Activated CD8-positive, alpha-beta T cell treated with anti-CD3 and anti-CD28 coated beads, Interleukin-2, amount 10 ng/mL, durations not matched to agents 7 days and 5 days (primary cell): ENCODE data around the gene OMP. TPM values are rescaled to one million over a fixed set of nuclear protein-coding genes. Genes with fewer than 3 reads are reported as not detected.

Experiments
- ATAC-seq: fragments of 150-1000 bp; cut with Tn5 transposase; one replicate; pipeline ENCODE4 v1.10.0; 2021; ENCODE audit warnings: moderate library complexity
- CTCF ChIA-PET: fragments of 350-600 bp; sonication (Branson Sonifier 250); formaldehyde crosslinking; loops from one replicate; lab custom pipeline; 2021; ENCODE audit warnings: antibody characterized with exemption; lab: Charles Lee
- POLR2A ChIA-PET: fragments of 350-600 bp; sonication (Branson Sonifier 250); formaldehyde crosslinking; loops from one replicate; lab custom pipeline; 2021; ENCODE audit warnings: antibody characterized with exemption; lab: Charles Lee
- DNase-seq: peaks from one replicate; pipeline ENCODE4 v3.0.0-alpha.2; 2020
- H3K27ac Mint-ChIP-seq: one replicate; pipeline ENCODE4 v1.8.0; 2021; ENCODE audit warnings: mild to moderate bottlenecking, mixed read lengths
- H3K27me3 Mint-ChIP-seq: one replicate; pipeline ENCODE4 v1.8.0; 2021; ENCODE audit warnings: low read depth, mixed read lengths
- H3K36me3 Mint-ChIP-seq: one replicate; pipeline ENCODE4 v1.8.0; 2021; ENCODE audit warnings: low read depth, mixed read lengths
- H3K4me1 Mint-ChIP-seq: one replicate; pipeline ENCODE4 v1.8.0; 2021; ENCODE audit warnings: low read depth, mixed read lengths
- H3K4me3 Mint-ChIP-seq: one replicate; pipeline ENCODE4 v1.8.0; 2021; ENCODE audit warnings: mild to moderate bottlenecking, mixed read lengths
- H3K9me3 Mint-ChIP-seq: one replicate; pipeline ENCODE4 v1.8.0; 2022; ENCODE audit warnings: mixed read lengths; ENCODE audit not compliant: insufficient read depth
- total RNA-seq, 2 experiments: library from RNA; stranded (reverse); gene quantifications; one replicate each; pipeline ENCODE4 v1.2.3, GENCODE V29; 2021

The OMP gene
- total RNA-seq, 2 experiments from 2014 or later: not detected

- no peaks in the 10 kb centered on the region for H3K9me3 Mint-ChIP-seq
- peaks cover 59% of the 10 kb centered on the region for H3K27me3 Mint-ChIP-seq
- no peak for ATAC-seq
- DNase-seq: no peak
- no peaks in the 10 kb centered on the region for H3K36me3 Mint-ChIP-seq
- H3K4me3 Mint-ChIP-seq: no peak overlapping the region
- POLR2A ChIA-PET: no interaction called here
- CTCF ChIA-PET: interaction anchor here (1.3 kb wide), 1 partner anchor 18 kb away, joined by 7 read pairs; no protein-coding TSS in a partner anchor
- no peak overlapping the region for H3K27ac Mint-ChIP-seq
- H3K4me1 Mint-ChIP-seq: peaks cover 39% of the 10 kb centered on the region
These were observed 42.3 kb downstream of the OMP start for GRCh38 chr11:77144857-77145428.

- DNase-seq (no peak), ATAC-seq (no peak)
- Mint-ChIP-seq H3K27me3 (peaks cover 61% of the 10 kb centered on the region), H3K27ac (no peak overlapping the region), H3K9me3 (no peaks in the 10 kb centered on the region), H3K36me3 (no peaks in the 10 kb centered on the region), H3K4me1 (peaks cover 42% of the 10 kb centered on the region), H3K4me3 (no peak overlapping the region)
- ChIA-PET POLR2A (interaction anchor here (1.2 kb wide), 1 partner anchor 34 kb away, joined by 3 read pairs; no protein-coding TSS in a partner anchor), CTCF (interaction anchor here (1.0 to 2.9 kb wide), 3 partner anchors 19 to 42 kb away, joined by 3 to 18 read pairs (median 4); partner anchors contain the start of gene MYO7A)
These were observed 43.8 kb downstream of the OMP start for GRCh38 chr11:77146261-77147035.

- no peak overlapping the region for H3K4me3 Mint-ChIP-seq
- no peaks in the 10 kb centered on the region for H3K9me3 Mint-ChIP-seq
- H3K27ac Mint-ChIP-seq: no peak overlapping the region
- POLR2A ChIA-PET: interaction anchor here (1.2 kb wide), 1 partner anchor 33 kb away, joined by 3 read pairs; no protein-coding TSS in a partner anchor
- DNase-seq: no peak
- no peaks in the 10 kb centered on the region for H3K36me3 Mint-ChIP-seq
- peaks cover 42% of the 10 kb centered on the region for H3K4me1 Mint-ChIP-seq
- CTCF ChIA-PET: interaction anchor here (1.0 to 2.9 kb wide), 3 partner anchors 20 to 42 kb away, joined by 3 to 18 read pairs (median 4); partner anchors contain the start of gene MYO7A
- H3K27me3 Mint-ChIP-seq: peaks cover 56% of the 10 kb centered on the region
- ATAC-seq: no peak
These were observed 44.3 kb downstream of the OMP start for GRCh38 chr11:77147036-77147315.

GRCh38 chr11:77147668-77148321 is 45.2 kb downstream of the OMP start:
- ATAC-seq (peak; percentile 56), DNase-seq (peak; percentile 65)
- ChIA-PET POLR2A (no interaction called here), CTCF (interaction anchor here (1.0 to 2.9 kb wide), 2 partner anchors 20 to 41 kb away, joined by 3 to 18 read pairs; partner anchors contain the start of gene MYO7A)
- Mint-ChIP-seq H3K9me3 (no peaks in the 10 kb centered on the region), H3K27ac (no peak overlapping the region), H3K4me3 (peak overlapping the region; percentile 26), H3K27me3 (peaks cover 58% of the 10 kb centered on the region), H3K36me3 (no peaks in the 10 kb centered on the region), H3K4me1 (peaks cover 43% of the 10 kb centered on the region)

GRCh38 chr11:77148963-77149715 is 46.5 kb downstream of the OMP start:
- Mint-ChIP-seq H3K4me1 (peaks cover 53% of the 10 kb centered on the region), H3K4me3 (no peak overlapping the region), H3K36me3 (no peaks in the 10 kb centered on the region), H3K27ac (no peak overlapping the region), H3K27me3 (peaks cover 46% of the 10 kb centered on the region), H3K9me3 (no peaks in the 10 kb centered on the region)
- CTCF ChIA-PET: interaction anchor here (2.6 to 2.9 kb wide), 2 partner anchors 22 to 39 kb away, joined by 10 to 18 read pairs; partner anchors contain the start of gene MYO7A
- ATAC-seq: no peak
- DNase-seq: no peak
- POLR2A ChIA-PET: no interaction called here

GRCh38 chr11:77149716-77150392 is 47.2 kb downstream of the OMP start:
- DNase-seq (no peak), ATAC-seq (no peak)
- H3K4me1 Mint-ChIP-seq: peaks cover 57% of the 10 kb centered on the region
- peaks cover 47% of the 10 kb centered on the region for H3K27me3 Mint-ChIP-seq
- POLR2A ChIA-PET: no interaction called here
- no peak overlapping the region for H3K27ac Mint-ChIP-seq
- no peak overlapping the region for H3K4me3 Mint-ChIP-seq
- H3K9me3 Mint-ChIP-seq: no peaks in the 10 kb centered on the region
- no peaks in the 10 kb centered on the region for H3K36me3 Mint-ChIP-seq
- CTCF ChIA-PET: interaction anchor here (2.6 kb wide), 1 partner anchor 38 kb away, joined by 10 read pairs; no protein-coding TSS in a partner anchor

- CTCF ChIA-PET: interaction anchor here (2.6 kb wide), 1 partner anchor 37 kb away, joined by 10 read pairs; no protein-coding TSS in a partner anchor
- no peak overlapping the region for H3K27ac Mint-ChIP-seq
These were observed 48.2 kb downstream of the OMP start for GRCh38 chr11:77150836-77151235.

GRCh38 chr11:77151804-77152509 is 49.3 kb downstream of the OMP start:
- ATAC-seq (peak; percentile 68), DNase-seq (peak; percentile 82)
- Mint-ChIP-seq H3K36me3 (no peaks in the 10 kb centered on the region), H3K4me3 (peak overlapping the region; percentile 21), H3K27me3 (peaks cover 38% of the 10 kb centered on the region), H3K27ac (peak overlapping the region; percentile 66), H3K4me1 (peaks cover 62% of the 10 kb centered on the region), H3K9me3 (no peaks in the 10 kb centered on the region)
- CTCF ChIA-PET: interaction anchor here (1.0 to 1.2 kb wide), 2 partner anchors 25 to 36 kb away, joined by 4 to 7 read pairs; partner anchors contain the start of gene MYO7A
- POLR2A ChIA-PET: no interaction called here

More at GRCh38 chr11:77150836-77151235, 48.2 kb downstream of the OMP start:
- ATAC-seq (no peak), DNase-seq (no peak)
- no peaks in the 10 kb centered on the region for H3K9me3 Mint-ChIP-seq
- H3K4me3 Mint-ChIP-seq: no peak overlapping the region
- peaks cover 45% of the 10 kb centered on the region for H3K27me3 Mint-ChIP-seq
- POLR2A ChIA-PET: no interaction called here
- no peaks in the 10 kb centered on the region for H3K36me3 Mint-ChIP-seq
- peaks cover 62% of the 10 kb centered on the region for H3K4me1 Mint-ChIP-seq

GRCh38 chr11:77152846-77153245 is 50.2 kb downstream of the OMP start:
- Mint-ChIP-seq H3K27me3 (peaks cover 31% of the 10 kb centered on the region), H3K36me3 (no peaks in the 10 kb centered on the region), H3K4me3 (peak overlapping the region; percentile 21), H3K4me1 (peaks cover 55% of the 10 kb centered on the region), H3K9me3 (no peaks in the 10 kb centered on the region), H3K27ac (peak overlapping the region; percentile 47)
- CTCF ChIA-PET: interaction anchor here (2.8 kb wide), 1 partner anchor 26 kb away, joined by 11 read pairs; the partner anchor contains the start of gene MYO7A
- ATAC-seq: no peak
- DNase-seq: no peak
- POLR2A ChIA-PET: no interaction called here
